Astrocyte of the hippocampus (primary cell): Measurements from ENCODE around the gene ILKAP.

Experiments used
- DNase-seq: peaks from one replicate; pipeline ENCODE4 v3.0.0; 2011; ENCODE audit warnings: low read depth, low spot score

The ILKAP gene

DNA sequence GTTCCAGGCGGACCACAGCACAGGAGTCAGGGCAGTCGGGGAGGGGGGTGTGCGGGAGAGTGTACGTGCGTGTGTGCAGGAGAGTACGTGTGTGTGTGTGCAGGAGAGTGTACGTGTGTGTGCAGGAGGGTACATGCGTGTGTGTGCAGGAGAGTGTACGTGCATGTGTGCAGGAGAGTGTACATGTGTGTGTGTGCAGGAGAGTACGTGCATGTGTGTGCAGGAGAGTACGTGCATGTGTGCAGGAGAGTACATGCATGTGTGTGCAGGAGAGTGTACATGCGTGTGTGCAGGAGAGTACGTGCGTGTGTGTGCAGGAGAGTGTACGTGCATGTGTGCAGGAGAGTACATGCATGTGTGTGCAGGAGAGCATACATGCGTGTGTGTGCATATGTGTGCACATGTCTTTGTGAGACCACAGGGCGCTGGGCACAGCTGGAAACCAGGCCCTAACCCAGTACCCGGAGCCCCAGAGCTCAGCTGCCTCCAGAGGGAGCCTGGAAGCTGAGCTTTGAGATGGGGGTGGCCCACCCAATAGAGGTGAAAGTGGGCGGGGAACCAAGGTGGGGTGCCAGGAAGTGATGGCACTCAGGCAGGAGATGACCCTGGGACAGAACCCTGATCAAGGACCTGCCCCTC lies 78.9 kb downstream of the ILKAP start:
- DNase-seq, result no peak

DNA sequence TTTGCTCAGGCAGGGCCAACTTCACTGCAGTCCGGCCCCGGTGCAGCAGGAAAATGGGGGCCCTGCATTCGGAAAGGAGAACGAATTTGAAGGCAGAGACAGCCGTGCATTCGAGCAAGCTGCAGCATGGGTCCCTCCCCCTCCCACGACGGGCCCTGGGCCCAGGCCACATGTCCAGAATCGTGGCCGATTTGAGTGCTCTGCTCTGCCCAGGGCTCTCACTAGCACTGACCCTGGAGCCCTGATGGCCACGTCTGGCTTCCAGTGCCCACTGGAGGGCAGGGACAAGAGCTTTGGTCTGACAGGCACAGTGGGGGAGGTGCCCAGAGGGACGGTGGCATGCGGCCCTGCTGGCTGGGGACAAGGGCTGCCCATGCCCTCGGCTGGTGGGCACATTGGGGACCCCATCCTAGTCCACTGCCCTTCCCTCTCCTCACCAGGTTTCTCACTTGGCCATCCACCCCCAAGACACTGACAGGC lies 79.5 kb downstream of the ILKAP start:
- no peak for DNase-seq

DNA sequence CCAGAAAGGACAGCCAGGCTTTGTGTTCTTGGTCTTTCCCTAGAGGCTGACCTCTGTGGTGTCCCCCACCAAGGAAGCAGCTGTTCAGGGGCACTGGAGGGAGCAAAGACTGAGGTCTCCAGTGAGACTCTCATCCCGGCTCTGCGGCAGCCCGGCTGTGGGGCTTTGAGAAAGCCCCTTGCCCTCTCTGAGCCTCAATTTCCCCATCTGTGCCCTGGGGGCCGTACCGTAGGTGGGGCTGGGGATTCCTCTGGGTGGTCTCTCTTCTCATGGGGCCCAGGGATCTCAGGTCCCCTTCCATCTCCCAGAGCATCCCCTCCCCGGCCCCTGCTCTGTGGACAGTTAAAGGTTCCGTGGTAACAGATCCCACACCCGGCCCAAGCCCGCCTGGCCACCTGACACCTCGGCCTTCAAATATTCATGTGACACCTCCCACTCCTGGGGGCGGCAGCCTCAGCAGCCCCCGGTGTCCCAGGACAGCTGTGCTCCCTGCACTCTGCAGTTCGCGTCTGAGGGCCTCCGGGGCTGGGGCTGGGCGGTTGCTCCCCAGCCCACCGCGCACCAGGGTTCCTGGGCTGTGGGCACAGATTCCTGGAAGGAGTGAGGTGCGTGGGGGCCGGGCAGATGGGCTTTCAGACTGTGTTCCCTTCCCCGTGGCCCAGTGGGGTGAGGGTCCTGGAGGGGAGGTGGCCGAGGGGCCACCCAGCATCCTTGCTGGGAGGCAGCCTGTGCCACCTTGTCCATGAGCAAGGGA lies 80.1 kb downstream of the ILKAP start:
- DNase-seq, result no peak

DNA sequence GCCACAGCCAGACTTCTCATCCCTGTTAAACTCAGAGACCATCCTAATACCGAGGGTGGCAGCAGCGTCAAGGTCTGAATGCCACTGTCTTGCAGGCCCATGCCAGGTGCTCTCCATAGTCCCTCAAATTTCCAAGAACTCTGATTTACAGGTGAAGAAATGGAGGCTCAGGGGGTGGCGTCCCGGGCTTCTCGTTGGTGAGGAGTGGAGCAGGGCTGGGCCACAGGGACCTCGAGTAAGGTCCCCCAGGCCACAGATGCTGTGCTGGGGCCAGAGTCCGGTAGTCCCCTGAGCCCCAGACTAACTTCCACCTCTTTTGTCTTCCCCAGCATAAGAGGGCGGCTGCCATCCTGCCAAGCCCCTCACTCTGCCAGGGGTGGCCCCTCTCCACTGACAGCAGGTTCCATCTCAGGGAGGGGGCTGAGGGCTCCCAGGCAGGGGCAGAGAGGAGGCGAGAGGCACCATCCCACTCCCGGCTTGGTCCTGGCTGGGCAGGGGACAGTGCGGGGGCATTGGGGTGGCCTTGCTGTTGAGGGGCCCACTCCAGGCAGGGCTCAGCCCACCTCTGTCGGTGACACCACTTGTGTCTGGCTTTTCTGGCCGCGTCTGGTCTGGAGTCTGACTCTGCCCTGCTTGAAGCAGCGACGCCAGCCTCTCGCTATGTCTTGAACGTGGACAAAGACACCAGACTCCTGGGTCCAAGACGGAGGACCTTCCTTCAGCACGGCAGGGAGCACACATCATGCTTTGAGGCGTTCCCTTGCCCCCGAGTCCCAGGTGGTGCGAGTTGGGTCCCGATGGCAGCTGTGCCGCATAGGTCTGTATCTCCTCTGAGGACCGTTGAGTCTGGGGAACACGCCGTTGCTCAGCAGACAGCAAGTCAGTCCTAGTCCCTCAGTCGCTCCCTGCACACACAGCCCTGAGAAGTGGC lies 80.9 kb downstream of the ILKAP start:
- no peak for DNase-seq

DNA sequence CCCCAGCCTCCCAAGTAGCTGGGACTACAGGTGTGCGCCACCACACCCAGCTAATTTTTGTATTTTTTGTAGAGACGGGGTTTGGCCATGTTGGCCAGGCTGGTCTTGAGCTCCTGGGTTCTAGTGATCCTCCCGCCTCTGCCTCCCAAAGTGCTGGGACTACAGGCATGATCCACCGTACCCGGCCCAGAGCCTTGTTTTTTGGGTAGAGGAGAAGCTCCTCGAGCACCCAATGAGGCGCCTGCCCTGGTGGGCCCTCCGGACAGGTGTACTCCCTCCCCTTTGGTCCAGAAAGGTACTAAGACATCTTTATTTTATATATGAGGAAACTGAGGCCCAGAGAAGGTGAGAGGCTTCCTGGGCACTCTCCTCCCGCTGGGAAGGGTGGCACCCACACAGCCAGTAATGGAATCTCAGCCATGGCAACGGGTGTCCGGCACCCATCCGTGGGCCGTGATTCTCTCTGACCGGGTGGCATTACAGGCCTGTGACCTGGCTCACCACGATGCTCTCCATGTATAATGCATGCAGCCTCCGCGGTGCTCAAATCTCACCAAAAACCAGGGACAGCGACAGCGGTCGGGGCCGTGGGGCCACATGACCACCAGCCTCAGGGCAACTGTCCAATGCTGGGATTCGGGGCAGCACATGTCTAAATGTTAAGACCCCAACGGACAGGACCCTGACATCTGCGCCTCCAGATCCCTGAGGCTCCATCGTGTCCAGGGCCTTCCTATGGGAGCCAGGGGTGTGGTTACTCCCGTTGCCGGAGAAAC lies 81.8 kb downstream of the ILKAP start:
- no peak for DNase-seq

DNA sequence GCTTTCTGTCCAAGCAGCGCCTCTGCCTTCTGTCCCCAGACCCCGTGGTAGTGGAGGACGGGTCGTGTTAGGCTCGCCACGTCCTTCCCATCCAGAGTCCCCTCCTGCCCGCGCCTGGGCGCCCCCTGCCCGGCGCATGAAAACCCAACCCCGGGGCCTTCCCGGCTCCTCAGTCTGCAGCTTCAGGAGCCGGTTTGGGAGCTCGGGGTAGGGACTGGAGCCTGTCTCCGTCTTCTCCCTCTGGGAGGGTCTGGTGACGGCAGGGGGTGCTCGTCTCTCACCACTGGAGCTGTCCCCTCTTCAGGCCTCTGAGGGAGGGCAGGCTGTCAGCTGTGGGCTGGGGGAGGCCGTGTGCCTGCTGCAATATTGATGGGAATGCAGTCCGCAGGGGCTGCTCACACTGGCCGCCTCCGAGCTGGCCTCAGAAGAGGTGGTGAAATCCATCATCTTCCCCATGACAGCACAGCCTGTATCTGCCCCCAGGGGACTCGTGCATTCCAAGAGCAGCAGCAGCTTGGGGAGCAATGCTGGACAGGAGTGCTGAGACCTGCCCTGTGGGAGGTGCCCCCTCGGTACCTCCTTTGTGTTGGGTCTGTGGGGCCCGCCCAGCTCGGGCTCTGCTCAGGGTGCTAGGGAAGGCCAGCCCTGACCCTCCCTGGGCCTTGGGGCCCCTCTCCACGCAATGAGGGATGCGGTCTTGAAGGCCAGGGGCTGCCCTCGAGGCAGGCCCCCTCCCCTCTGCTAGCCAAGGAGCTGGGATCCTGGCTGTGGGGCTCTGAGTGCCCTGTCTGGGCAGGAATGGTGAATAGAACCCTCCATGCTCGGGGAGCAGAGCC lies 82.8 kb downstream of the ILKAP start:
- DNase-seq, result peak; percentile 44
